Measurements from ENCODE around the gene GJC1. TPM values are rescaled to one million over a fixed set of nuclear protein-coding genes. Genes with fewer than 3 reads are reported as not detected.

GJC1 gene
- total and polyA plus RNA-seq, 2 of the 8 experiments (the other 6 are each of a cell fraction or from before 2014, with no cell fraction given) = 29.1 to 154 TPM

Other genes starting within 250 kb of the GJC1 start
- 3.6 and 4.8 TPM in 2 replicates for gene MEIOC, start 173.8 kb downstream of the GJC1 start, total RNA-seq (2021; fragmentation: NEBNext Ultra II Directional; extraction: Animal tissue kit (Norgen Biotek cat#: 25700))
- gene MEIOC, start 173.8 kb downstream of the GJC1 start, polyA plus RNA-seq (2011; rRNA removed) = 3.0 and 4.2 TPM in 2 replicates
- gene CCDC43, start 140.5 kb downstream of the GJC1 start, total RNA-seq (2021; fragmentation: NEBNext Ultra II Directional; extraction: Animal tissue kit (Norgen Biotek cat#: 25700)) = 33.2 and 38.1 TPM in 2 replicates
- 4.0 and 4.9 TPM in 2 replicates for gene CCDC43, start 140.5 kb downstream of the GJC1 start, polyA plus RNA-seq (2011; rRNA removed)
- 26.9 and 29.1 TPM in 2 replicates for gene DBF4B, start 121.6 kb downstream of the GJC1 start, total RNA-seq (2021; fragmentation: NEBNext Ultra II Directional; extraction: Animal tissue kit (Norgen Biotek cat#: 25700))
- 20.2 and 27.6 TPM in 2 replicates for gene DBF4B, start 121.6 kb downstream of the GJC1 start, polyA plus RNA-seq (2011; rRNA removed)
- 2.8 and 2.9 TPM in 2 replicates for gene ADAM11, start 71.3 kb downstream of the GJC1 start, total RNA-seq (2021; fragmentation: NEBNext Ultra II Directional; extraction: Animal tissue kit (Norgen Biotek cat#: 25700))
- gene ADAM11, start 71.3 kb downstream of the GJC1 start, polyA plus RNA-seq (2011; rRNA removed) = 2.3 and 2.7 TPM in 2 replicates
- not detected in 2 replicates for gene HIGD1B, start 17.6 kb upstream of the GJC1 start, total RNA-seq (2021; fragmentation: NEBNext Ultra II Directional; extraction: Animal tissue kit (Norgen Biotek cat#: 25700))
- not detected in 2 replicates for gene HIGD1B, start 17.6 kb upstream of the GJC1 start, polyA plus RNA-seq (2011; rRNA removed)
- 174 and 195 TPM in 2 replicates for gene EFTUD2, start 69.2 kb upstream of the GJC1 start, total RNA-seq (2021; fragmentation: NEBNext Ultra II Directional; extraction: Animal tissue kit (Norgen Biotek cat#: 25700))
- gene EFTUD2, start 69.2 kb upstream of the GJC1 start, polyA plus RNA-seq (2011; rRNA removed) = 118 and 127 TPM in 2 replicates
- 1.3 and 1.6 TPM in 2 replicates for gene GFAP, start 85.2 kb upstream of the GJC1 start, total RNA-seq (2021; fragmentation: NEBNext Ultra II Directional; extraction: Animal tissue kit (Norgen Biotek cat#: 25700))
- gene GFAP, start 85.2 kb upstream of the GJC1 start, polyA plus RNA-seq (2011; rRNA removed) = 1.5 and 2.4 TPM in 2 replicates
- 58.1 and 59.4 TPM in 2 replicates for gene KIF18B, start 117.5 kb upstream of the GJC1 start, total RNA-seq (2021; fragmentation: NEBNext Ultra II Directional; extraction: Animal tissue kit (Norgen Biotek cat#: 25700))
- gene KIF18B, start 117.5 kb upstream of the GJC1 start, polyA plus RNA-seq (2011; rRNA removed) = 39.0 and 51.1 TPM in 2 replicates
- gene C1QL1, start 138.0 kb upstream of the GJC1 start, total RNA-seq (2021; fragmentation: NEBNext Ultra II Directional; extraction: Animal tissue kit (Norgen Biotek cat#: 25700)) = 7.5 and 7.6 TPM in 2 replicates
- 10.5 and 16.5 TPM in 2 replicates for gene C1QL1, start 138.0 kb upstream of the GJC1 start, polyA plus RNA-seq (2011; rRNA removed)
- 33.7 and 35.6 TPM in 2 replicates for gene DCAKD, start 221.3 kb upstream of the GJC1 start, total RNA-seq (2021; fragmentation: NEBNext Ultra II Directional; extraction: Animal tissue kit (Norgen Biotek cat#: 25700))
- 52.9 and 61.8 TPM in 2 replicates for gene DCAKD, start 221.3 kb upstream of the GJC1 start, polyA plus RNA-seq (2011; rRNA removed)
- gene NMT1, start 231.0 kb upstream of the GJC1 start, total RNA-seq (2021; fragmentation: NEBNext Ultra II Directional; extraction: Animal tissue kit (Norgen Biotek cat#: 25700)) = 149 and 152 TPM in 2 replicates
- 35.5 and 42.9 TPM in 2 replicates for gene NMT1, start 231.0 kb upstream of the GJC1 start, polyA plus RNA-seq (2011; rRNA removed)

Measured in H1 (cell line).